AG08396 (cell line): ENCODE data around the gene LPAR4.
"Not testable (repeated sequence)": the region's sequence is repeated elsewhere in the genome, so short reads cannot be mapped to it uniquely, and the experiment has no call there.

Experiments used
- DNase-seq: peaks from one replicate; pipeline ENCODE4 v3.0.0; 2012; ENCODE audit warnings: low spot score, mixed read lengths

The LPAR4 gene, protein sequence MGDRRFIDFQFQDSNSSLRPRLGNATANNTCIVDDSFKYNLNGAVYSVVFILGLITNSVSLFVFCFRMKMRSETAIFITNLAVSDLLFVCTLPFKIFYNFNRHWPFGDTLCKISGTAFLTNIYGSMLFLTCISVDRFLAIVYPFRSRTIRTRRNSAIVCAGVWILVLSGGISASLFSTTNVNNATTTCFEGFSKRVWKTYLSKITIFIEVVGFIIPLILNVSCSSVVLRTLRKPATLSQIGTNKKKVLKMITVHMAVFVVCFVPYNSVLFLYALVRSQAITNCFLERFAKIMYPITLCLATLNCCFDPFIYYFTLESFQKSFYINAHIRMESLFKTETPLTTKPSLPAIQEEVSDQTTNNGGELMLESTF

DNA sequence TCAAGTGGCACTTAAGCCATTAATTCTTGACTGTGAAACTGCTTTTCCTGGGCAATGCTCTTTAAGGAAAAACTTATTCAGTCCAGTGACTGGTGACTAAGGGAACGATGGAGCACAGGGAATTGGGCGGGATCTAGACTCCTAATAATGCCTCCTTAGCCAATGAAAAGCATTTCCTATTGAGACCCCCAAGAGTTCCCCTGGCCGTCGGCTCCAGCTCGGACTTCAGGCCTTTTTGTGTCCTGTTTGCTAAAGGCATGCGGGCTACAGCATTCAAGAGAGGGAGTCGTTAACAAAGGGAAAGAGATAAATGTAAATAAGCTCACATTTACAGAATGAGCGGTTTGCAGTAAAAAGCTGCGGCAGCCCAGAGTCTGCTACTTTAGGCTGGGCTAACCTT, at the start of gene LPAR4:
TSS of gene LPAR4 (plus strand) at position 232 of the 400 bp plus-strand sequence. CDS start 7,150 bp downstream, outside the sequence.
- DNase-seq: no peak

DNA sequence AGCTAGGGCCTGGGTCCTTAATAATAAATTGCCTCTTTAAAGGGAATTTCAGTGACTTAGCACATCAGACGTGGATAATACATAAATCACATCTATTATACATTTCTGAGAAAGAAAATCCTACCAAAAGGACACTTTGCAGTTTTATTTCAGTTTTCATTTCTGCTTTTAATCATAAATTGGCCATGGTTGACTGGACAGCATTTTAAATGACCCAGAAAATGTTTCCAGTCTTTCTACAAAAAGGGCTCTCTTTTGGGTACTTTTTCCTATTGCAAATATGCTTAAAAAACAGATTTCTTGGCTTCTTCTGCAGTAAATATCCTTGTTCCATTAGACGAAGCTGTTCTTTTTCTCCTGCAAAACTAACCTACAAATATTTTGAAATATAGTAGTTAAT, 41.4 kb upstream of the LPAR4 start:
- no peak for DNase-seq

DNA sequence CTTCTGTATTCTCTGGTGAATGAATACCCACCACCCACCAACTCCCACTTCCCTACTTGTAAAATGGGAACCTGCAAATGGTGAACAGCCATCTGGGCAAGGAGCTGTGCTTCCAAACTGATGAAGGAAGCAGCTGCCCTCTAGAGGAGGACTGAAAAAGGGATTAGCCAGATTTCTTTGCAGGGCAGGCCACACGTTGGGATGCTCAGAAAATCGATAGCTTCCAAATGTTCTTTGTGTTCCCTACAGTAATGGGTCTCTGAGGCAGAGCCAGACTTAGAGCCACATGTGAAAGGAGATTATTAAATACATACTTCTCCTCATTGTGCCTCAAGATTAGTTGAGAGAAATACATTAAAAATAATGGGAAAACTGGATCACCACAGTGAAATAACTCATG, 39.3 kb upstream of the LPAR4 start:
- peak; percentile 29 for DNase-seq

DNA sequence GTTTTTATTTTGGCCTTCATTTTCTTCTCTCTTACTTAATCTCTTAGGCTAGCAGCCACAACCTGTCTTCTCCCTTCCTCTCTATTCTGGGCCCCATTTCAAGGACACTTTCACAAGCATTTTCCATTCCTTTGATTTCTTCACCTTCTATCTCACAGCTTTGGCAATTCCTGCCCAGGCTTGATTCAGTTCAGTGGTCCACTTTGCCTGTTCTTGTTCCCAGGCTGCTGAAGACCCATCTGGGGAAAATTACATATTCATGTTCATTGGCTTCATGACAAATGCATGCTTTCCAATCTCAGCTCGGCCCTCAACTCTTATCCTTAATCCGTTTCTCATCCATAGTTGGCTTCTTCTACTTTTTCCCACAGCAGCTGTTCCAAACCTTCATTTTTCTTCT, 38.7 kb upstream of the LPAR4 start:
- DNase-seq: no peak

DNA sequence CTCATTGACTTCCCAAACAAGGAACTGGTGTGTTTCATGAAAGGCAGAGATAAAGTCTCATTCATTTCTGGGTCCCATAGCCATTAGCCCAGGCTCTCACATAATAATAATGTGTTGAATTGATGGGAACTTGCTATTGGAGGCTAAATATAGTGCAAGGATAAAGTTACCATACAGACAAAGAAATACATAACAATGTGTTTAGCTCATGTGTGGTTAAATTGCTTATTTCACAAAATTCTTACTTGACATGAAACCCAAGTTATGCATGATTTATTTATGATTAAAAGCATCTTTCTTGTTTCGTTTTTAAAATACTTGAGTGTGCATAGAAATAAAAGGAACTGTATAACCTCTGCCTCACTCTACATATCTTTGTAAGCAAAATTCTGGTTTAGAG, 37.3 kb upstream of the LPAR4 start:
- DNase-seq: no peak

DNA sequence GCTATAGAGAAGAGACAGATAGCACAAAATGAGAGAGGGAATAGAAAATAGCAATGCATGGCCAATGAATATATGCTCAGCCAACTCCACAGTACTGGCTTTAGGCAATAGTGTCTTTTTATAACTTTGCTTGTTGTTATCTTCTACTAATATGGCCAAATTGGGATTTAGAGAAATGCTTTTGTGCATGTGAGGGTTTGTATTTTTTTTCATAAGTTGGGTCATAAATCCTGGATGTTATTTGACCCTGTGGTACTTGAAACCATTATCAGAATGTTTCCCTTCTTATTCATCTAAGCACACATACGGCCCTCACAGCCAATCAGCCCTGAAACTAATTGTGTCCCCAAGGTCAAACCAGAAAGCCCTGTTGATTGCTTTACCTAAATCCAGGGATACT, 35.2 kb upstream of the LPAR4 start:
- DNase-seq: no peak

DNA sequence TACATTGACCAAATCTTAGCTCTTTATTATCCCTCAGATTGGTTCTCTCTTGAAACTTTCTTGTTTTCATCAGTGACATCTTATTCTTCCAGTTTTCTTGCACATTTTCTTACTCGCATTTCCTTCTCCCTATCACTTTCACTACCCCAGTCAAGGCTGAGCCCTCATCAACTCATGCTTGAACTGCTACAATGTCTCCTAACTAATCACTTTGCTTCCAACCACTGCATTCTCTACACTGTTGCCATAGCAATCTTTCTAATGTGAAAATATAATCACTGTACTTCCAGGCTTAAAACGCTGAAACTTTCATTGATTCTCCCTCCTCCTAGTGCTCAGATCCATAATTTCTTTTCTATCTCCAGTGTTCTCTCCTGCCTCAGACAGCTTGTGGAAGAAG, 22.2 kb upstream of the LPAR4 start:
- DNase-seq: no peak

DNA sequence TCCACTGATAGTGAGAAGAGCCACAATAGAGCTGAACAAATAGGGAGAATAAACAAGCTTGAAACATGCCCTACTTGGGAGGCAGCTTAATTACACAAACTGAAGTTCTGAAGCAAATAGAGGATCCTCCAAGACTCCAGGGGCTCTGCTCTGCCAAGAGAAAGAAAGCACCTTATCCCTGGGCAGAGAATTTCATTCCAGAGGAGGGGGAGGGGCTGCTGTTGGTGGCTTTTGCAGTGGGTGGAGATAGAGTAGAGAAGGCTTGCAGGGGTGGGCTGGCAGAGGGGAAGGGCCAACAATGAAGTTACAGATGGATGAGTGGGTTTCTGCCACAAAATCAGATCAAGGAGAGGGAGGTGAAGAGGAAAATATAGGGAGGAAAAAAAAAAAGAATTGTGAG, 1.0 kb upstream of the LPAR4 start:
- no peak for DNase-seq

DNA sequence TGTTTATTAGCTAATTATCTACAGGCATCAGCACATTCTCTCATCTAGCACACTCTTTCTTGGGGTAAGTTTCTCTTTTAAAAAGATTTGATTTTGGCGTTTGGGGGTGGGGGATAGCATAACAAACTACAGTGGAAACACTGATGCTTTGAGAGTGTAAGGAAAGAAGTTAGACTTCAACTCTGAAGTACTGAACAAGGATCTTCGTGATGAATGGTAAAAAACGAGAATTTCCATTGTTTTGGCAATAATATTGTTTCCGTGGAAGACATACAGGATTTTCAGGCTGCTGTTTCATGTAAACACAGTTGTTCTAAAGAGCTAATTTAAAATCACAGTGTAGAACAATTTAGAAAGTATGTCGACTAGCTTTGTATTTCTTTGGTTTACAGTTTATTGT, 451 bp downstream of the LPAR4 start:
- no peak for DNase-seq

DNA sequence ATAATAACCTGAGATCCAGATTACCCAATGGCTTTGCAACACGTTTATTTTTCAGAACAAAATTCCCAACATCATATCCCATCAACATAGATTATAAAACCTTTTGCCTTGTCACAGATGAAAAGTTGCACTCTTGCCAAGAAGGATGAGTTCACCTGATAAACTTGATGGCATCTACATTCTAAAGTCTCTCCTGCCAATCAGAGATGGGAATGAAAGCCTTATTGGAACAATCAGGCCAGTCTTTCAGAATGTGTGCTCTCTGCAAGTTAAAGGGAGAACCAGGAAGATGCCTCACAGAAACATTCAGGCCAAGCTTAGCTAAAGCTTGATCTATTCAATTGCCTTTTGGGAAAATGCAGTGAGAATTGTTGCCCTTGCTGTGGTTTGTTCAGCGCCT, 1.3 kb downstream of the LPAR4 start:
- DNase-seq: no peak

DNA sequence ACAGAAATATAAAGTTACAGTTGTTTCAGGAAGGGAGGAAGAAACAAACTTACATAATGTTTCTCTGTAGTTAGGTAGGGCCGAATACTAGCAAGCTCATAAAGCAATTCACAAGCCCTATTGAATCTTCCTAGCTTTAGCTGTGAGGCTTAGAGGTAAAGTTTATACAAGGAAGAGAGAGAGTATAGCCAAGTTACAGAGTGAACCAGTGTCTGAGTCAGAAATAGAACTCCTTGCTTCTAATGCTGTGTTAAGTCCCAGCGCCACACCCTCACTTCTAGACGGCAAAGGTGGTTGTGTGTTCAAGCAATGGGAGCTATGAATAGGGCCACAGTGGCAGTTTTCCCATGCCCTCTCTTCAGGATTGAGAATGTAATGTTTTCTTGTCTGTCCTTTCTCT, 6.1 kb downstream of the LPAR4 start:
- no peak for DNase-seq

DNA sequence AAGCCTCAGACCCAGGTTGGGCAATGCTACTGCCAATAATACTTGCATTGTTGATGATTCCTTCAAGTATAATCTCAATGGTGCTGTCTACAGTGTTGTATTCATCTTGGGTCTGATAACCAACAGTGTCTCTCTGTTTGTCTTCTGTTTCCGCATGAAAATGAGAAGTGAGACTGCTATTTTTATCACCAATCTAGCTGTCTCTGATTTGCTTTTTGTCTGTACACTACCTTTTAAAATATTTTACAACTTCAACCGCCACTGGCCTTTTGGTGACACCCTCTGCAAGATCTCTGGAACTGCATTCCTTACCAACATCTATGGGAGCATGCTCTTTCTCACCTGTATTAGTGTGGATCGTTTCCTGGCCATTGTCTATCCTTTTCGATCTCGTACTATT, 7.4 kb downstream of the LPAR4 start:
- DNase-seq: no peak

DNA sequence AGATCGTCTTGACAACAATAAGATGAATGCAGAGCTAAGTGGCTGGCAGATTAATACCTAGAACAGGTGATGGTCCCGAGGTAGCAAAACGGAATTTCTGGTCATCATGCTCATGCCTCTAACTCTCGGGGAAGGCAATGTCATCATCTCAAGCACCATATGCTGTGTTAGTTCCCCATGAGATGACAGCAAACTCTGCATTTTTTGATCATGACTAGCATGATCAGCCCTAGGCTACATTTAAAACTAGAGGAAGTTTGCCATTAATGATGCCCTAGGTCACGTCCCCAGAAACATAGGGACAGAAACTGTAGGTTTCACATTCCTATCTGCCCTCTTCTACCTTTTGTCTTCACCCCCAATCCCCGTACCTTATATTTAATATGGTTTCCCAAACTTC, 11.6 kb downstream of the LPAR4 start:
- DNase-seq: no peak

DNA sequence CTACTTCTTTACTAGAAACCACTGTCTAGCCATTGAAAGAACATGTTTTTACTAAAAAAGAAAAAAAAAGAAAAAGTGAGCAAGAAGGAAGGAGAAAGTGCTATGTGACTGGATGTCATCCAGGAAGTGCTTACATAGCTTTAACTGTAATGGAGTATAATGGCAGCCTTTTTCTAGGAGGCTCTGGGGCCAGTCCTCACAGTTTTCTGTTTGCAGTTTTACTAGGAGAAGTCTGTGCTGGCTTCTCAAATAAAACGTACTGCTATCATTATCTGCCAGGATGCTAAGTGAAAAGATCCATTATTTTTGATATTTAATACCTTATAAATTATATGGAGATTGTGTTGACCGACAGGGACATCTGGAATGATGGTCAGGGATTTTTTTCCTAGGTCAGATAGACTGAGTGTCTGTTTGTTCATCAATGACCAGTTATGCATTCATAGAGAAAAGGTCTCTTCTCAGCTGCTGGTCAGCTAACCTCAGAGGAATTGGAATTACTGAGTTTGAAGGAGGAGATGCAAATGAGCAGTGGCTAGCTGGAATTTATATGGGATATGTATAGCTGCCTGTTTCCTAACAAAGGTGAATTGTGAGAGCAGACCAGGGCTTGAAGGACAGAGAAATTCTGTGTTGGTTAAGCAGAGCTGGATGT, 21.7 kb downstream of the LPAR4 start:
- no peak for DNase-seq

DNA sequence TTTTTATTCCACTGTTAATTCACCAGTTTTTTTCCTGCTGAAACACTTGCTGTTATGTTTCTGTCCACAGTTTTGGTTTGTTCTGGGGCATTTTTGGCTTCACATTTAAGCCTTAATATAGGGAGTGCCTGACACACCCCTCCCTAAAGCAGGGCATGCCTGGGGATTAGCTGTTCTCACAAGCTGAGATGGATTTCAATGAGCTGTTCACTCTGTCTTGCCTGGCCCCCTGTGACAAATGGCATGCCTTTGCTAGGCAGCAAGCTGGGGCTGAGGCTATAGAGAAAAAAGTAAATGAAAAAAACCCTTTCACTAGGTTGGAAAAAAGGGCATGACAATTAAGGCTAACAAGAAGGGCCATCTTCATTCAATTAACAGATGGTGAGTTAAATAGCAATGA, 22.4 kb downstream of the LPAR4 start:
- DNase-seq: no peak

DNA sequence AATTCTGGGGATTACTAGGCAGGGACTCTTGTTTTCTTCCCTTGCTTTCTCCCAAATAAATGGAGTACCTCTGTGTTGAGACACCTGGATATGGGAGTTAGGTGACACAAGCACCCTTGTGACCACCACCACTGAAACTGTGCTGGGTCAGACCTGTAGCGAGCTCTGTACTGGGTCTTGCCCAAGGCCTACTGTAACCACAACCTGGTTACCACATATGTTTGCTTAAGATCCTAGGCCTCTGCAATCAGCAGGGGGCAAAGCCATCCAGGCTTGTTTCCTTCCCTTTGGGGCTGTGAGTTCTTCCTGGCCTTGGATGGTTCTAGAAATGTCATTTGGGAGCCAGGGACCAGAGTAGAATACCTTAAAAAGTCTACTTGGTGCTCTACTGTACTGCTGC, 49.4 kb downstream of the LPAR4 start:
- no peak for DNase-seq

DNA sequence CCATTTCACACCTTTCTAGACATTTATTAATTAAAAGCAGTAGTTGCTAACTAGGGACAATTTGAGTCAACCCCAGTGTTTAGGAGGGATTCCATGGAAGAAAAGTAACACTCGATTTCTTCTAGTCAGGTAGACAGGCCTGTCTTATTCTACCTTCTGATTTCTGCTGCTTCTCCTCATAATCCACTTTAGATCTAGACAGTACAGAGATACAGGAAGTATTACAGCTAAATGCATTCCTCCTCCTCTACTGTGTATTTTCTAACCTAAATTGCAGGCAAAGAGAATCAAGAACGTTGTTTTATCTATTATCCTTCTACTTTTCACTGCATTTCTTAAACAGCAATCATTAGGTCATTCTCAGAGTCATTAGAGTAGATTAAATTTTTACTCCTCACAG, 52.6 kb downstream of the LPAR4 start:
- no peak for DNase-seq

DNA sequence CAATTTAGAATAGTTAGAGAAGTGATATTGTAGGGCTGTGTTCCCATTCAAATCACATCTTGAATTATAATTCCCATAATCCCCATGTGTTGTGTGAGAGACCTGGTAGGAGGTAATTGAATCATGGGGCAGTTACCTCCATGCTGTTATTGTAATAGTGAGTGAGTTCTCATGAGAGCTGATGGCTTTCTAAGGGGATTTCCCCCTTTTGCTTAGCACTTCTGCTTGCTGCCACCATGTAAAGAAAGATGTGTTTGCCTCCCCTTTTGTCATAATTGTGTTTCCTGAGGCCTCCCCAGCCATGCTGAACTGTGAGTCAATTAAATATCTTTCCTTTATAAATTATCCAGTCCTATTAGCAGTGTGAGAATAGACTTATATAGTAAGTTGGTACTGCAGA, 53.2 kb downstream of the LPAR4 start:
- no peak for DNase-seq

DNA sequence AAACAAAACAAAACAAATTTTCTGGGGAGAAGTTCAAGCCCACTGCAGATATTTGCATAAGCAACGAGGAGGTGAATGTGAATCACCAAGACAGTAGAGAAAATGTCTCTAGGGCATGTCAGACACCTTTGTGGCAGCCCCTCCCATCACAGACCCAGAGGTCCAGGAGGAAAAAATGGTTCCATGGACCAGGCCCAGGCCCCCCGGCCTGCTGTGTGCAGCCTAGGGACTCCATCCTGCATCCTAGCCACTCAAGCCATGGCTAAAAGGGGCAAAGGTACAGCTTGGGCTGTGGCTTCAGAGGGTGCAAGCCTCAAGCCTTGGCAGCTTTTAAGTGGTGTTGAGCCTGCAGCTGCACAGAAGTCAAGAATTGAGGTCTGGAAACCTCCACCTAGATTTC, 54.0 kb downstream of the LPAR4 start:
- no peak for DNase-seq

DNA sequence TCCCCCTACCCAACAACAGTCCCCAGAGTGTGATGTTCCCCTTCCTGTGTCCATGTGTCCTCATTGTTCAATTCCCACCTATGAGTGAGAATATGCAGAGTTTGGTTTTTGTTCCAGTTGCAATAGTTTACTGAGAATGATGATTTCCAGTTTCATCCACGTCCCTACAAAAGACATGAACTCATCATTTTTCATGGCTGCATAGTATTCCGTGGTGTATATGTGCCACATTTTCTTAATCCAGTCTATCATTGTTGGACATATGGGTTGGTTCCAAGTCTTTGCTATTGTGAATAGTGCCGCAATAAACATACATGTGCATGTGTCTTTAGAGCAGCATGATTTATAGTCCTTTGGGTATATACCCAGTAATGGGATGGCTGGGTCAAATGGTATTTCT, 55.0 kb downstream of the LPAR4 start:
- not testable (repeated sequence) for DNase-seq
